KMS-11 (cell line): Measurements from ENCODE around the gene CTPS2.

Experiments
- H2AFZ ChIP-seq: fragments of 200-600 bp; sonication (generic); 2 replicates; pipeline ENCODE4 v1.6.1; 2016; ENCODE audit warnings: antibody characterized with exemption, mixed run types, low read depth
- H3K27ac ChIP-seq: fragments of 200-600 bp; sonication (generic); 2 replicates; pipeline ENCODE4 v1.6.1; 2016; ENCODE audit warnings: mild to moderate bottlenecking, mixed run types
- H3K27me3 ChIP-seq: fragments of 200-600 bp; sonication (generic); 2 replicates; pipeline ENCODE4 v1.6.1; 2017; ENCODE audit warnings: mild to moderate bottlenecking, low read depth, mixed run types, moderate library complexity; ENCODE audit not compliant: insufficient read depth
- H3K36me3 ChIP-seq: fragments of 200-600 bp; sonication (generic); 2 replicates; pipeline ENCODE4 v1.6.1; 2017; ENCODE audit warnings: mild to moderate bottlenecking, mixed run types; ENCODE audit not compliant: insufficient read depth
- H3K4me1 ChIP-seq: fragments of 200-600 bp; sonication (generic); 2 replicates; pipeline ENCODE4 v1.6.1; 2016; ENCODE audit warnings: mild to moderate bottlenecking, low read depth, mixed run types; ENCODE audit not compliant: poor library complexity, severe bottlenecking
- H3K4me2 ChIP-seq: fragments of 200-600 bp; sonication (generic); 2 replicates; pipeline ENCODE4 v1.7.0; 2016; ENCODE audit warnings: mild to moderate bottlenecking, mixed run types
- H3K4me3 ChIP-seq: fragments of 200-600 bp; sonication (generic); IDR thresholded peaks from 2 replicates; pipeline ENCODE4 v1.6.1; 2017; ENCODE audit warnings: low read depth, low read length, mixed read lengths; ENCODE audit not compliant: insufficient read depth
- H3K79me2 ChIP-seq: fragments of 200-600 bp; sonication (generic); 2 replicates; pipeline ENCODE4 v1.6.1; 2016; ENCODE audit warnings: low read depth, mixed run types; ENCODE audit not compliant: insufficient read depth
- H3K9ac ChIP-seq: fragments of 200-600 bp; sonication (generic); 2 replicates; pipeline ENCODE4 v1.6.1; 2016; ENCODE audit warnings: mild to moderate bottlenecking, mixed run types
- H4K20me1 ChIP-seq: fragments of 200-600 bp; sonication (generic); 2 replicates; pipeline ENCODE4 v1.6.1; 2016; ENCODE audit warnings: mild to moderate bottlenecking, mixed run types; ENCODE audit not compliant: insufficient read depth
- CTCF ChIP-seq: fragments of 200-600 bp; sonication (generic); conservative IDR thresholded peaks from 2 replicates; pipeline ENCODE4 v1.6.1; 2017; ENCODE audit warnings: low read depth, mild to moderate bottlenecking, antibody characterized with exemption, low read length, moderate library complexity, mixed read lengths

Gene CTPS2

GRCh38 chrX:16654093-16654492 lies 58.4 kb downstream of the CTPS2 start:
- no peaks in the 10 kb centered on the region for H3K4me1 ChIP-seq
- no peaks in the 10 kb centered on the region for H4K20me1 ChIP-seq
- H3K79me2 ChIP-seq: no peaks in the 10 kb centered on the region
- H3K27ac ChIP-seq: no peak overlapping the region
- no peak for TF ChIP-seq CTCF
- no peak overlapping the region for H3K4me2 ChIP-seq
- no peaks in the 10 kb centered on the region for H3K27me3 ChIP-seq
- H2AFZ ChIP-seq: no peak overlapping the region
- H3K9ac ChIP-seq: no peak overlapping the region
- no peaks in the 10 kb centered on the region for H3K36me3 ChIP-seq
- no peak overlapping the region for H3K4me3 ChIP-seq

- Histone ChIP-seq H2AFZ (no peak overlapping the region), H4K20me1 (no peaks in the 10 kb centered on the region), H3K4me3 (no peak overlapping the region), H3K9ac (no peak overlapping the region), H3K4me2 (no peak overlapping the region), H3K4me1 (no peaks in the 10 kb centered on the region), H3K36me3 (no peaks in the 10 kb centered on the region), H3K27me3 (no peaks in the 10 kb centered on the region), H3K27ac (no peak overlapping the region), H3K79me2 (no peaks in the 10 kb centered on the region)
- TF ChIP-seq CTCF: no peak
Observed at GRCh38 chrX:16653424-16653823, 59.0 kb downstream of the CTPS2 start.

- Histone ChIP-seq H3K27ac (no peak overlapping the region), H3K9ac (no peak overlapping the region), H4K20me1 (no peaks in the 10 kb centered on the region), H3K36me3 (no peaks in the 10 kb centered on the region), H3K27me3 (no peaks in the 10 kb centered on the region), H3K4me1 (no peaks in the 10 kb centered on the region), H3K4me2 (no peak overlapping the region), H3K4me3 (no peak overlapping the region), H2AFZ (no peak overlapping the region), H3K79me2 (no peaks in the 10 kb centered on the region)
- TF ChIP-seq CTCF: no peak
Observed at GRCh38 chrX:16651391-16652024, 61.0 kb downstream of the CTPS2 start.

GRCh38 chrX:16649858-16650257 lies 62.6 kb downstream of the CTPS2 start, which contains the start of gene S100G:
Gene S100G, plus strand, starts transcription at chrX:16650158. Its CDS starts 849 bp downstream, at chrX:16651007.
- Histone ChIP-seq H4K20me1 (no peaks in the 10 kb centered on the region), H3K4me3 (no peak within 1 kb of the TSS), H3K4me1 (no peaks in the 10 kb centered on the region), H3K9ac (no peak within 1 kb of the TSS), H3K27me3 (no peaks in the 10 kb centered on the region), H3K79me2 (no peaks in the 10 kb centered on the region), H3K27ac (no peak within 1 kb of the TSS), H3K4me2 (no peak within 1 kb of the TSS), H2AFZ (no peak within 1 kb of the TSS), H3K36me3 (no peaks in the 10 kb centered on the region)
- TF ChIP-seq CTCF: no peak
